Islet of Langerhans (tissue), 1 donor: Measurements from ENCODE around the gene FKTN.

ENCODE experiments used
- FAIRE-seq: peaks from one replicate; lab custom pipeline; 2011; peaks lifted over from hg19 to GRCh38; lab: Jason Lieb, UNC

The FKTN gene

DNA sequence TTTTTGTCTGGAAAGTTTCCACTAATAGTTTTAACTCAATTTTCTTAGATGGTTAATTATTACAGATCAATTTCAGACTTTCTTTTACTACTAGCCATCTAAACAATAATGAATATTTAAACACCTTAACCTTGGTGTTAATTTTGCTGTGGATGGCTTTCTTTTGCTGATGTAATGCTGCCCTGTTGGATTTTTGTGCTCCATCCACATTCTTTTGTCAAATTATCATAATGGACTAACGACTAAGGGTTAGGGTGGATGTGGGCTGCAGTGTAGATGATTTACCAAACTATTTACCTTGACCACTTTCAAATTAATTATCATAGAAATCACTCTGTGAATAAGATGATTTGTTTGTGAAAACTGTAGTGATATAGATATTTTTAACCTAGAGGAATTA is 120.8 kb downstream of the FKTN start:
- peak; percentile 70 for FAIRE-seq

DNA sequence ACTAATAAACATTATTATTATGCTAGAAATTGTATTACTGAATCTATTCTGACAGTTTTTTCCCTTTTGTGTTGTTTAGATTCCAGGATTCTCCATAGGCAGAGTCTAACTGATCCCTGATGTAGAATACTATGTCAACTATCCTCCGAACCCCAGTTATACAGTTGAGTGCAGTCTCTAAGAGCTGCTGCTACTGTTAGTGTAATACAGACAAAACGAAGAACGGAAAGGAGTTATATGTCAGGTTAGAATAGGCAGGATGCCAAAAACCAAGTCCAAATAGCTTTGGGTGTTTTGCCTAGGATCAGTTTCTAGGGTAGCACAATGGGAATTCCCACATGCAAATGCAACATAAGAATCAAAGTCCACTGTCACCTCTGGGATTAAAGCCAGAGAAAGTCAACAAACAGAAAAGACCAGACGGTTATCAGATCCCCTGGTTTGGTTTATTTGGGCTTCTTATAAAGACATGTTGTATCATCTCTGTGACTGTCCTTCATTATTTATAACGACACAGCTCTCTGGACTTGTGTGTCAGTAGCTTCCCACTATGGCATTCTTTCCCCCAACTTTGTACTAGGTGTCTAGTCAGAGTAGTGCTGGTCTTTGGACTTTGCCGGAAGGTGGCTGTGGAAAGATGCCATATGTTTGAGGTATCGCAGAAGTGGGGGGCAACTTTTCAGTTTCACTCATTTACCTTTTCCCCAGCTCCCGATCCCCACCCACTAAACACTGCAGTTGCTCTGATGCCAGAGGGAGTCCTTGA is 121.5 kb downstream of the FKTN start:
- FAIRE-seq, result no peak

DNA sequence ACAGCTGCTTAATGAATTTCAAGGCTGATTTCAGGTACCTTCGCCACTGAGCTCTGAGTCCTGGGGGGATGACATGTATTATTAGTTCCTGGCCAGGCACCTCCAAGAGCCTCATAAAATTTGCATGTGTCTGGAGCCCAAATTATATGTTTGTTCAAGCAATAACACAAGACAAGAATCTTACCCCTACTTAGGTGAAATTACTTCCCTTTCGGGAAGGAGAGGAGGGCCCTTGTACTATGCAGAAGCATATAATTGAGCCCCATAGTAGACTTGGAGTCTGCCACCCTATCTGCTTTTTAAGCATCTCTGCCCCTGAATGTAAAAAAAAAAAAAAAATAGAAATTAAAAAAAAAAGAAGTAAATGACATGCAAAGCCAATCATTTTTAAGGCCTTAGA is 123.4 kb downstream of the FKTN start:
- no peak for FAIRE-seq

DNA sequence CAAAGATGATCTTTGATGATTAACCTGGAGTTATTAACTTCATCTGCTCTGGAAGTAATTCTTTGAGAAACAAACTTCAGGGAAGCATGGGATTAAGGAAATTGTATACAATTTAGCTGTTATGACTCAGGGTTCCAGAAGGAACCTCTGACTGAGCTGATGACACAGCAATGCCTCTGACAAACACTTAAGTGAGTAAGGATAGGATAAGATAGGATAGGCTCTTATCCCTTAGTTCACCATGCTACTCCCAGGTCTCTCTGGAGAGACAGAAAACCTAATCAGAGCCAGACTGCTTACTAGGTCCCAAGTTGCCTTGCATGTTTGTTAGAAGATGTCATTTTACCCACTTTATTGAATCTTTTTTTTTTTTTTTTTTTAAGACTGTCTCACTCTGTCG is 123.8 kb downstream of the FKTN start:
- no peak for FAIRE-seq

DNA sequence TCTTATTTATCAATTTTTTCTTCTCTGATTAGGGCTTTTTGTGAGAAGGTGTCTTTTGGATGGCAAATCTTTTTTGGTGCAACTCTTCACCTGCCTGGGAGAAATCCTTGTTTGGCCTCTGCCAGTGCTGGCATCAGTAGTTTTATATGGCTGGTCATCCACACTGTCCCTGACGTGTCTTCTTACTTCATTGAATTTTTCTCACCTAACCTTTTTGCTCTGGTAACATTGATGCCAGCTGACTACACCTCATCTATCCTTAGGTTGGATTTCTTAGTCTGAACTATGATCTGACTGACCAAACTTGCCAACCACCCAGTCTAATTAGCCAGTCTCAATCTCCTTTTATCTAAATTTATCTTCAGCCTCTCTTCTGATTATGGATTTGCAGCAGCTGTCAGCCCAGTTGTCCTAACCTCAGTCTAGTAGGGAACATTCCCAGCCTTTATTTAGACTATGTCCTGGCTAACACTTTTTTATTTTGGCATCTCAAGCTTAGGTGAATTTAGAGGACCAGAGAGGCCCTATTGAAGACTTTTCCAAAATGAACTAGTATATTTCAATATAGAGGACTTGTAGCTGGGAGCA is 125.9 kb downstream of the FKTN start:
- no peak for FAIRE-seq

GRCh38 chr9:105686936-105687335 is 129.0 kb downstream of the FKTN start:
- no peak for FAIRE-seq
